Measurements from ENCODE around the gene ERC1.
"Not testable (repeated sequence)": the region's sequence is repeated elsewhere in the genome, so short reads cannot be mapped to it uniquely, and the experiment has no call there.

Gene ERC1

GRCh38 chr12:988646-989045 lies 2.4 kb upstream of the ERC1 start:
- no peak for DNase-seq

- DNase-seq, result no peak
These were observed 2.0 kb upstream of the ERC1 start for GRCh38 chr12:989051-989450.

- DNase-seq, result peak; percentile 39
These were observed 1.0 kb upstream of the ERC1 start for GRCh38 chr12:989751-990660.

- DNase-seq, result peak; percentile 40
These were observed 619 bp downstream of the ERC1 start for GRCh38 chr12:991350-992333.

GRCh38 chr12:992647-993046 lies 1.6 kb downstream of the ERC1 start:
- DNase-seq, result no peak

- DNase-seq, result no peak
These were observed 5.9 kb downstream of the ERC1 start for GRCh38 chr12:996881-997280.

GRCh38 chr12:997505-997904 lies 6.5 kb downstream of the ERC1 start:
- DNase-seq, result no peak

- no peak for DNase-seq
These were observed 7.2 kb downstream of the ERC1 start for GRCh38 chr12:998020-998874.

- not testable (repeated sequence) for DNase-seq
These were observed 8.7 kb downstream of the ERC1 start for GRCh38 chr12:999736-1000135.

GRCh38 chr12:1001507-1001906 lies 10.5 kb downstream of the ERC1 start:
- DNase-seq, result no peak

- no peak for DNase-seq
These were observed 12.7 kb downstream of the ERC1 start for GRCh38 chr12:1003600-1004271.

GRCh38 chr12:1006255-1006654 lies 15.2 kb downstream of the ERC1 start:
- DNase-seq, result no peak

- DNase-seq, result no peak
These were observed 16.3 kb downstream of the ERC1 start for GRCh38 chr12:1007276-1007675.

- no peak for DNase-seq
These were observed 17.0 kb downstream of the ERC1 start for GRCh38 chr12:1007994-1008393.

GRCh38 chr12:1011091-1011490 lies 20.1 kb downstream of the ERC1 start:
- no peak for DNase-seq

- DNase-seq, result no peak
These were observed 22.8 kb downstream of the ERC1 start for GRCh38 chr12:1013618-1014489.

GRCh38 chr12:1019283-1019682 lies 28.3 kb downstream of the ERC1 start:
- no peak for DNase-seq

- DNase-seq, result no peak
These were observed 29.4 kb downstream of the ERC1 start for GRCh38 chr12:1020389-1020788.

- no peak for DNase-seq
These were observed 31.3 kb downstream of the ERC1 start for GRCh38 chr12:1022032-1022970.

- no peak for DNase-seq
These were observed 39.8 kb downstream of the ERC1 start for GRCh38 chr12:1030779-1031178.
